Immature natural killer cell (primary cell): ENCODE results near the gene RABGAP1L. TPM values are rescaled to one million over a fixed set of nuclear protein-coding genes. Genes with fewer than 3 reads are reported as not detected.
A peak's percentile ranks its signal among the peaks of the same experiment; 100 is the strongest.

ENCODE experiments used
- DNase-seq, 3 donors: peaks; one replicate each; pipeline ENCODE4 v3.0.0; 2022; ENCODE audit warnings: mixed read lengths in 1 of 3
- H3K27ac Mint-ChIP-seq, 6 donors: one replicate each; pipeline ENCODE4 v1.8.0; 2020; ENCODE audit warnings: mixed read lengths in 6 of 6, mild to moderate bottlenecking in 5 of 6, inconsistent platforms in 4 of 6, moderate library complexity in 3 of 6
- H3K27me3 Mint-ChIP-seq, 3 donors: one replicate each; pipeline ENCODE4 v1.8.0; 2020 to 2021; ENCODE audit warnings: low read depth in 3 of 3, mild to moderate bottlenecking in 3 of 3, mixed read lengths in 3 of 3, moderate library complexity in 3 of 3, inconsistent platforms in 1 of 3
- H3K36me3 Mint-ChIP-seq, 3 donors: one replicate each; pipeline ENCODE4 v1.8.0; 2020; ENCODE audit warnings: mixed read lengths in 3 of 3, inconsistent platforms in 2 of 3, mild to moderate bottlenecking in 2 of 3
- H3K4me1 Mint-ChIP-seq, 2 donors: one replicate each; pipeline ENCODE4 v1.8.0; 2020; ENCODE audit warnings: inconsistent platforms in 2 of 2, mild to moderate bottlenecking in 2 of 2, mixed read lengths in 2 of 2, moderate library complexity in 1 of 2
- H3K4me3 Mint-ChIP-seq, 5 donors: one replicate each; pipeline ENCODE4 v1.8.0; 2020; ENCODE audit warnings: mild to moderate bottlenecking in 5 of 5, mixed read lengths in 5 of 5, inconsistent platforms in 3 of 5, moderate library complexity in 3 of 5
- H3K9me3 Mint-ChIP-seq, 6 donors: one replicate each; pipeline ENCODE4 v1.8.0; 2020; ENCODE audit warnings: mild to moderate bottlenecking in 6 of 6, mixed read lengths in 6 of 6, inconsistent platforms in 4 of 6, moderate library complexity in 3 of 6
- polyA plus RNA-seq, 3 donors: library from polyadenylated mRNA; unstranded; fragments of 300-500 nt; fragmentation: Illumina TruSeq; gene quantifications; one replicate each; pipeline ENCODE4 v1.2.3, GENCODE V29; 2021

The RABGAP1L gene
- polyA plus RNA-seq, 3 donors from 2014 or later: 80.2 to 114 (median 86.8) TPM

- H3K9me3 Mint-ChIP-seq: no peaks in the 10 kb centered on the region
- no peak overlapping the region for H3K4me3 Mint-ChIP-seq
- H3K27ac Mint-ChIP-seq: no peak overlapping the region
- no peak for DNase-seq
- H3K27me3 Mint-ChIP-seq: peaks cover 0 to 3% (median 0%) of the 10 kb centered on the region in 3 donors
- peaks cover 0 to 4% (median 3%) of the 10 kb centered on the region in 3 donors for H3K36me3 Mint-ChIP-seq
- H3K4me1 Mint-ChIP-seq: peaks cover 9 to 21% of the 10 kb centered on the region in 2 donors
Measured at GRCh38 chr1:174942547-174943255, 783.4 kb downstream of the RABGAP1L start.

GRCh38 chr1:174946031-174946430 lies 786.7 kb downstream of the RABGAP1L start:
- Mint-ChIP-seq H3K9me3 (no peaks in the 10 kb centered on the region), H3K36me3 (no peaks in the 10 kb centered on the region), H3K27me3 (peaks cover 0 to 3% (median 0%) of the 10 kb centered on the region in 3 donors), H3K4me1 (no peaks in the 10 kb centered on the region), H3K4me3 (no peak overlapping the region), H3K27ac (peak overlapping the region in 1 of 6 donors; percentile 21)
- no peak for DNase-seq

GRCh38 chr1:174949061-174949460 lies 789.7 kb downstream of the RABGAP1L start:
- Mint-ChIP-seq H3K27me3 (no peaks in the 10 kb centered on the region), H3K4me1 (peaks cover under 1 to 3% of the 10 kb centered on the region in 2 donors), H3K27ac (peak overlapping the region in 2 of 6 donors; percentile 6 to 38), H3K4me3 (no peak overlapping the region), H3K9me3 (no peaks in the 10 kb centered on the region), H3K36me3 (peaks cover 0 to 4% (median 0%) of the 10 kb centered on the region in 3 donors)
- DNase-seq: no peak

- Mint-ChIP-seq H3K4me3 (no peak overlapping the region), H3K9me3 (no peaks in the 10 kb centered on the region), H3K27ac (peak overlapping the region in 1 of 6 donors; percentile 1), H3K36me3 (peaks cover 0 to 4% (median 0%) of the 10 kb centered on the region in 3 donors), H3K27me3 (no peaks in the 10 kb centered on the region), H3K4me1 (peaks cover 3 to 9% of the 10 kb centered on the region in 2 donors)
- no peak for DNase-seq
Measured at GRCh38 chr1:174949645-174950044, 790.3 kb downstream of the RABGAP1L start.

GRCh38 chr1:174953285-174954072 lies 794.2 kb downstream of the RABGAP1L start:
- Mint-ChIP-seq H3K27me3 (no peaks in the 10 kb centered on the region), H3K27ac (peak overlapping the region in 2 of 6 donors; percentile 3 to 14), H3K4me1 (peaks cover 20 to 32% of the 10 kb centered on the region in 2 donors), H3K36me3 (peaks cover 3 to 13% (median 4%) of the 10 kb centered on the region in 3 donors), H3K4me3 (no peak overlapping the region), H3K9me3 (no peaks in the 10 kb centered on the region)
- no peak for DNase-seq

GRCh38 chr1:174954073-174954460 lies 794.7 kb downstream of the RABGAP1L start:
- Mint-ChIP-seq H3K4me1 (peaks cover 20 to 38% of the 10 kb centered on the region in 2 donors), H3K4me3 (no peak overlapping the region), H3K36me3 (peaks cover 3 to 13% (median 4%) of the 10 kb centered on the region in 3 donors), H3K27me3 (no peaks in the 10 kb centered on the region), H3K9me3 (no peaks in the 10 kb centered on the region), H3K27ac (peak overlapping the region in 4 of 6 donors; percentile 45 to 73 (median 66))
- DNase-seq: no peak

- no peak overlapping the region for H3K4me3 Mint-ChIP-seq
- H3K27ac Mint-ChIP-seq: peak overlapping the region; percentile 10 to 76 (median 41)
Measured at GRCh38 chr1:174954671-174955669, 795.6 kb downstream of the RABGAP1L start.

GRCh38 chr1:174956086-174956485 lies 796.8 kb downstream of the RABGAP1L start:
- Mint-ChIP-seq H3K4me1 (peaks cover 22 to 39% of the 10 kb centered on the region in 2 donors), H3K9me3 (no peaks in the 10 kb centered on the region), H3K36me3 (peaks cover 4 to 13% (median 6%) of the 10 kb centered on the region in 3 donors), H3K27me3 (no peaks in the 10 kb centered on the region), H3K27ac (no peak overlapping the region), H3K4me3 (no peak overlapping the region)
- no peak for DNase-seq

More at GRCh38 chr1:174954671-174955669, 795.6 kb downstream of the RABGAP1L start:
- Mint-ChIP-seq H3K36me3 (peaks cover 4 to 13% (median 6%) of the 10 kb centered on the region in 3 donors), H3K9me3 (no peaks in the 10 kb centered on the region), H3K4me1 (peaks cover 20 to 39% of the 10 kb centered on the region in 2 donors), H3K27me3 (no peaks in the 10 kb centered on the region)
- no peak for DNase-seq

- Mint-ChIP-seq H3K36me3 (peaks cover 0 to 13% (median 6%) of the 10 kb centered on the region in 3 donors), H3K4me3 (no peak overlapping the region), H3K4me1 (peaks cover 22 to 39% of the 10 kb centered on the region in 2 donors), H3K27ac (peak overlapping the region in 3 of 6 donors; percentile 55 to 67 (median 60)), H3K9me3 (no peaks in the 10 kb centered on the region), H3K27me3 (no peaks in the 10 kb centered on the region)
- DNase-seq: no peak
Measured at GRCh38 chr1:174956976-174957375, 797.7 kb downstream of the RABGAP1L start.

GRCh38 chr1:174957829-174958228 lies 798.5 kb downstream of the RABGAP1L start:
- Mint-ChIP-seq H3K9me3 (no peaks in the 10 kb centered on the region), H3K27ac (peak overlapping the region; percentile 17 to 84 (median 76)), H3K27me3 (no peaks in the 10 kb centered on the region), H3K4me1 (peaks cover 22 to 39% of the 10 kb centered on the region in 2 donors), H3K36me3 (peaks cover 0 to 13% (median 6%) of the 10 kb centered on the region in 3 donors), H3K4me3 (peak overlapping the region; percentile 26 to 58 (median 45))
- no peak for DNase-seq

GRCh38 chr1:174958396-174958795 lies 799.1 kb downstream of the RABGAP1L start:
- Mint-ChIP-seq H3K27ac (peak overlapping the region in 5 of 6 donors; percentile 17 to 84 (median 68)), H3K9me3 (no peaks in the 10 kb centered on the region), H3K4me3 (peak overlapping the region in 2 of 5 donors; percentile 7 to 26), H3K36me3 (peaks cover 0 to 13% (median 6%) of the 10 kb centered on the region in 3 donors), H3K27me3 (no peaks in the 10 kb centered on the region), H3K4me1 (peaks cover 25 to 44% of the 10 kb centered on the region in 2 donors)
- DNase-seq: no peak

- Mint-ChIP-seq H3K4me3 (no peak overlapping the region), H3K36me3 (peaks cover 0 to 13% (median 6%) of the 10 kb centered on the region in 3 donors), H3K4me1 (peaks cover 35 to 48% of the 10 kb centered on the region in 2 donors), H3K27ac (no peak overlapping the region), H3K27me3 (peaks cover 0 to 5% (median 5%) of the 10 kb centered on the region in 3 donors), H3K9me3 (no peaks in the 10 kb centered on the region)
- no peak for DNase-seq
Measured at GRCh38 chr1:174960362-174960761, 801.0 kb downstream of the RABGAP1L start.
